CD4-positive, alpha-beta T cell treated with Interleukin-10 for 1 hour (primary cell): Measurements from ENCODE around the gene MSANTD4.
"Not testable (repeated sequence)": the region's sequence is repeated elsewhere in the genome, so short reads cannot be mapped to it uniquely, and the experiment has no call there.

ENCODE experiments used
- DNase-seq: peaks from one replicate; pipeline ENCODE4 v3.0.0-alpha.2; 2020

The MSANTD4 gene

GRCh38 chr11:106012744-106013143 lies 9.3 kb downstream of the MSANTD4 start:
- no peak for DNase-seq

DNA sequence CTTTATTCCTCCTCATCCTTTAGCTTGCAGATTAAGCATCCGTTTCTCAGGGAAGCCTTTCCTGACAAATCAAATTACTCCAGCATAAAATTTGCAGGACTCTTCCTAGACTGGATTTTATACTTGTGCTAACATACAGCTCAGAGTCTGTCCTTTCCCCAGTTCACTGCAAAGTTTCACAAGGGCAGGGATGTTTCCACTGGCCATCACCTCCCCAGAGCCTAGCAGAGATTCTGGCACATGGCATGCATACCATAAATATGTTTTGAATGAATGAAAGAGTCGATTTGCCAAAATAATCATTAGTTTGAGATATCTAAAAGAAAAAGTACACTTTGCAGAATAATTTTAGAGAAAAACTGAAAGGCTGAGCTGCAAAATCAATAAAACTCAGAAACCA lies 10.6 kb downstream of the MSANTD4 start:
- no peak for DNase-seq

DNA sequence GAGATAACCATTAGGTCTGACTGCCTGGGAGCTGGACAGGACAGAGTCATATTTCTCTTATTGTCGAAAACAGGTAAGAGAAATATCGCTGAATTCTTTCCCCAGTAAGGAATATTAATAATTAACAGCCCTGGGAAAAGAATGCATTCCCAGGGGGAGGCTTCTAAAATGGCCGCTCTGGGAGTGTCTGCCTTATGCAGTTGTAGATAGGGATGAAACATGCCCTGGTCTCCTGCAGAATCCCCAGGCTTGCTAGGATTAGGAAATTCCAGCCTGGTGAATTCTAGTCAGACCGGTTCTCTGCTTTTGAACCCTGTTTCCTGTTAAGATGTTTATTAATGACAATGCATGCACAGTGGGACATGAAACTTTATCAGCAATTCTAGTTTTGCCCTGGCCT lies 18.9 kb downstream of the MSANTD4 start:
- not testable (repeated sequence) for DNase-seq

DNA sequence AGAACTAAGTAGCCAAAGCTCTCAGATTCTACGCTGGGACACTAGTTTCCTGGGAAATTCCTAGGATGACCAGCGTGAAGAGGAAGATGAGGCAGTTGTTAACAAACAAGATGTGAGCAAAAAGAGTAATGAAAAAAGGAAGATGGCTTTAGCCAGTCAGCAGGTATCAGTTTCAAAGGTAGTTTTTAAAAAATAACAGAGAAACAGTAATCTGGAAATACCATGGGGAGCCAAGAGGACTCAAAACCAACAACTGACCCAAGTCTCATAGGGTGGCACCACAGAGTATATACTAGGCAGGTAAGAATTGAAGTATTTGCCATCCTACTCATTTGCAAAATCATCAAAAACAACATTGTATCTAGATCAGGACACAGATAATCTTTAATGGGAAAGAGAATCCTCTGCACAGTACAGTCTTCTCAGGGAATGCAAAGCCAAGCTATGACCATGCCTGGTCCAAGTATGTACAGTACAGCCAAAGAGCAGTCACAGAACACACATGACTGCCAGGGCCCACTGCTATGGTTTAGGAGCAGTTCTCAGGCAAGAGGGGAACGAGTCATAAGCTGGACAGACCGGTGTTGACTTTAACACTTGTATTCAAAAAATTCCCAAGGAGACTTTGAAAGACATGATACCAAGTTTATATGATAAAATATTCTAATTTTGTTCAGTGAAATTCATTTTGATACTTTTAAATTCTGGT lies 20.6 kb downstream of the MSANTD4 start:
- DNase-seq = no peak

GRCh38 chr11:105991888-105992287 lies 30.2 kb downstream of the MSANTD4 start:
- DNase-seq = no peak

- DNase-seq = no peak
Observed at GRCh38 chr11:105989124-105989523, 32.9 kb downstream of the MSANTD4 start.

DNA sequence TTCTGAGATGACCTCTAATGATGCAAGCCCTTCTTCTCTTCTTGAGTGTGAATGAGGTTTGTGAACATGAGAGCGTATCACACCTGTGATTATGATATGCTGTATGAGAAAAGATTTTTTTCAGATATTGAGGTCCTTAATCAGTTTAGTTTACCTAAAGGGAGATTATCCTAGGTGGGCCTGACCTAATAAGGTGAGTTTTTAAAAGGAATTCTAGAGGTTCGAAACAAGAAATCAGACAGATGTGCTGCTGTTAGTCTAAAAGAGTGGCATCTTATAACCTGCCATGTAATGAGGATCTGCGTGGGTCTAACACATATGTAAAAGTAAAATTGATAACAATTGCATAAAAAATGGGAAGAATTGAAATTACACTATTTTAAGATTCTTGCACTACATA lies 33.8 kb downstream of the MSANTD4 start:
- DNase-seq = no peak

DNA sequence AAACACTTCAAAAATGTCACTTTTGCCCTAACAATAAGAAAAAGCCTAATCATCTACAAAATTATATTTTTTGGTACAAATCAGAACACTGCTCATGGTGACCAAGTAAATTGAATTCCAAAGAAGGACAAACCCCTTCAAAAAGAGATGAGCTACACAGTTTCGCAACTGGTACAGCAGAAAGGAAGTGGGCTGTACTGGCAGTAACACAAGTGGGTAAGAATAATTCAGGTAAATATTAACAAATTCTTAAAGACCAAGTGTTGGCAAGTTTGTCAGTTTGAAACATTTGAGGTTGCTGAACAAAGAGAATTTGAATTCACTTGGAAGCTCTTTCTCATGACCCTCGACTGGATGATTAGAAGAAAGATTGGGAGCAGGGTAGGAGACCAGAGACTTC lies 35.5 kb downstream of the MSANTD4 start:
- no peak for DNase-seq

DNA sequence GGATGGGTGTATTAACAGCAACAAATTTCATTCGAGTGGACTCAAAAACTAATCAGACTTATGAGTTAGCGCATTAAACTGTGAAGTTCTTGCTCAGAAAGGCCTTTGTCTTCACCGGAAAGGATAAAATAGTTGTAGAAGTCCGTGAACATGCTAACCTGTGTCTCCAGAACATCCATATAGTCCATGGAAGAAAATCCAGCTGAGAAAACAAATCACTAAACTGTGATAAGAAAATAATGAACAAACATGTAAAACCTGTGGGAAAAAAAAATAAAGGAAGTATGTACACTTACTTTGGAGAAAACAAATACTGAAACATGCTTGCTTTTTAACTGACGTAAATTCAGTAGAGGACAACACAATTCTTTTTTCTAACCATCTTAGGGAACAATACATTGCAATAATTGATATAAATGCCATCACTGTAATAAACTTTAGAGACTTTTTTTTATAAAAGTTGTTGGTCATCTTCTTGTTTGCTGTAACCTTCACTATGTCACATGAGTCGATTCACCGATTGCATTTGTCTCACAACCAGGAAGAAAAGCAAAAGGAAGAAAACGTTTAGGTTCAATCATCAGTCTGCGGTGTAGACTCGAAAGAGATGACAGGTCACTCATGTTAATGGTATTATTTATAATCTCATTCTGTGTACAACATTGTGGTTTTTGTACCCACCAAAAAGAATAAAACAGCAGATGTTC lies 41.9 kb downstream of the MSANTD4 start:
- no peak for DNase-seq

DNA sequence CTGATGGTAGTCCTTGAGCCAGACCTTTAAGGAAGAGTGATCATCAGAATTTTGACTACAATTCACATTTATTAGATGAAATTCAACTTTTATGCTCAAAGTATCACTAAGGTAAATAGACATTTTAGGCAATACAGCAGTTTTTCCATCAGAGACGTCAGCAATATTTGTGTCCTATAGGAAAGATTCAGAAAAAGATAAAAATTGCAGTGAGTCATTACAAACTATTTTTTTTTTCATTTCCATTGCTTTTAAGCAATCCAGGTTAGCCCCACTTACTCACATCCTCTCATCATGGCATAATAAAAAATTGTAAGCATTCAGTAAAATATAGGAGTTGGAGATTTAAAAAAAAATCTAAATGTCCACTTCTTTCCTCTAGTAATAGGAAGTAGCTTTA lies 46.9 kb downstream of the MSANTD4 start:
- no peak for DNase-seq

DNA sequence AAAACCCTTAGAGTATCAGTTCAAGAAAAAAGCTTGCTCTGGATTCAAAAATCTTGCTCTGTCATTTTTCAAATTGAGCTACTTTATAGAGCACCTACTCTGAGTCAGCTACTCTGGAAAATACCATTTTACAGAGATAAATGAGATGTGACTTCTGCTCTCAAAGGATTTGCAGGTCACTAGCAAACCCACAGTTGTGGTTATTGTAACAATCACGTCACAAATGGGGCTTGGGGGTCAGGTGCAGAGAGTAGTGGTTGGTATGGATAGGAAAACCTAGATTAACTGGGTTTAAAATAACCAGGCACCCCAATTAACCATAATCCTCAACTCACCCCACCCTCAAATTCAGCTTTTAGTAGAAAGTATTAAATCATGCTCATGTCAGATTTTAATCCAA lies 52.3 kb downstream of the MSANTD4 start:
- DNase-seq = no peak

GRCh38 chr11:105968021-105968697 lies 53.9 kb downstream of the MSANTD4 start:
- no peak for DNase-seq

DNA sequence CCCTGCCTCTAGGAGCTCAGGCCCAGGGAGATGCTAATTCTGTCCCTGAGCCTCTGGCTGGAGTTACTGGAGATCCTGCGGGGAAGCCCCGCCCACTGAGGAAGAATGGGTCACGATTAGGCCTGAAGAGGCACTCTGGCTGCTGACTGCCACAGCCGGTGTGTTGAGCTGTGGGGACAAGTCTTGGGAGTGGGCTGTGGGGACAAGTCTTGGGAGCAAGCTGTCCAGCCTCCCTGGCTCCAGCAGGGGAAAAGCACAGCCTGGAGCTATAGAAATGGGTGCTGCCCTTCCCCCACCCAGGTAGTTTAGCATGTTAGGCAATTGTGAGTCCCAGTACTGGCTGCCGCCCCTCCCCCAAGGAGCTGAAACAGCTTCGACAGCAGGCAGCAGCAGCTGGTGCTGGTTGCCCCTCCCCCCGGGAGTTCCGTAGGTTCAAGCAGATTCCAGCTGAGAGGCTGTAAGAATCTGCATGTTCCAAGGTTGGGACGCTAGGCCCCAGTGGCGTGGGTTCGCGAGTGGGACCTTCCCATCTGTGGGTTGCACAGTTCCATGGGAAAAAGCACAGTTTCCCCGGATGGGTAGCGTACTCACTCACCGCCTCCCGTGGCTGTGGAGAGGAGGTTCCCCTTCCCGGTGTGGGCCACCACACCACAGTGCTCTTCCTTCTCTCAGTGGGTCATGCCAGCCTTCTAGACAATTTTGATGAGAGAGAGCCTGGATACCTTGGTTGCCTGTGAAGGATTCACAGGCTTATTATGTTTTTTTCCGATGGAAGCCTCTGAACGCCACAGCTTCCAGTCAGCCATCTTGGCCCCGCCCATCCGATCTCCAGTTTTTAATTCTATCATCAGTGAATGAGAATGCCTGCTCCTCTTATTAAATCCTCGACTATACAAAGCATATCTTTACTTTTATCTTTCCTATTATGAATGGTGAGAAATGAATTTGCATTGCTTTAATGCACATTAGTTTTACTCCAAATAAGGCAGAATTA lies 61.5 kb downstream of the MSANTD4 start:
- no peak for DNase-seq
